HG02885 (cell line): ENCODE measurements around the gene TBC1D8B.

Experiments
- ATAC-seq: cut with Tn5 transposase; IDR thresholded peaks from one replicate; pipeline ENCODE4 v1.9.1; 2021; ENCODE audit warnings: mild to moderate bottlenecking; ENCODE audit not compliant: unreplicated experiment, poor library complexity

TBC1D8B gene

GRCh38 chrX:106894978-106895452 is 92.5 kb downstream of the TBC1D8B start:
- no peak for ATAC-seq

- no peak for ATAC-seq
Measured at GRCh38 chrX:106897259-106897658, 94.8 kb downstream of the TBC1D8B start.

- peak; percentile 77 for ATAC-seq
Measured at GRCh38 chrX:106898462-106898861, 96.0 kb downstream of the TBC1D8B start.

GRCh38 chrX:106899276-106899675 is 96.8 kb downstream of the TBC1D8B start:
- no peak for ATAC-seq

- no peak for ATAC-seq
Measured at GRCh38 chrX:106899841-106900240, 97.4 kb downstream of the TBC1D8B start.

- no peak for ATAC-seq
Measured at GRCh38 chrX:106901341-106901740, 98.9 kb downstream of the TBC1D8B start.

- ATAC-seq: no peak
Measured at GRCh38 chrX:106901781-106902219, 99.3 kb downstream of the TBC1D8B start.

- no peak for ATAC-seq
Measured at GRCh38 chrX:106902684-106903083, 100.2 kb downstream of the TBC1D8B start.

- no peak for ATAC-seq
Measured at GRCh38 chrX:106903291-106903824, 100.9 kb downstream of the TBC1D8B start, which contains the start of gene RIPPLY1. Gene RIPPLY1 (minus strand): TSS chrX:106903341. CDS start chrX:106903287, 54 bp downstream.

- ATAC-seq: no peak
Measured at GRCh38 chrX:106903856-106904528, 101.5 kb downstream of the TBC1D8B start.

- ATAC-seq: no peak
Measured at GRCh38 chrX:106905064-106905708, 102.7 kb downstream of the TBC1D8B start.

GRCh38 chrX:106906361-106906760 is 103.9 kb downstream of the TBC1D8B start:
- no peak for ATAC-seq

GRCh38 chrX:106912864-106913263 is 110.4 kb downstream of the TBC1D8B start:
- ATAC-seq: no peak

GRCh38 chrX:106917830-106918500 is 115.5 kb downstream of the TBC1D8B start:
- ATAC-seq: no peak

GRCh38 chrX:106919932-106920452 is 117.5 kb downstream of the TBC1D8B start, which contains the start of gene CLDN2:
Gene CLDN2 (plus strand): TSS chrX:106920402. CDS start chrX:106928229, 7,827 bp downstream.
- no peak for ATAC-seq

GRCh38 chrX:106921637-106922036 is 119.2 kb downstream of the TBC1D8B start:
- no peak for ATAC-seq
